Heart left ventricle (tissue), 16 donors: ENCODE results near the gene GDPD3. TPM values are rescaled to one million over a fixed set of nuclear protein-coding genes. Genes with fewer than 3 reads are reported as not detected.

Source experiments
- ATAC-seq, 4 donors: fragments of 200-7000 bp; cut with Tn5 transposase; one replicate each; pipeline ENCODE4 v1.9.1; 2020 to 2022; ENCODE audit warnings: moderate library complexity in 4 of 4, mild to moderate bottlenecking in 3 of 4, moderate number of reproducible peaks in 1 of 4
- DNase-seq, 5 donors: peaks; one replicate each; pipeline ENCODE4 v3.0.0-alpha.2; 2020
- H3K27ac ChIP-seq, 12 donors: fragments of 200-600 bp; sonication (generic) in 4 of 12; one replicate each; pipeline versions ENCODE4 v1.5.0 to v1.8.0; 2016 to 2022; ENCODE audit warnings: mild to moderate bottlenecking in 2 of 12
- H3K27me3 ChIP-seq, 9 donors: fragments of 200-600 bp; sonication (generic) in 2 of 9; one replicate each; pipeline versions ENCODE4 v1.5.1 to v1.8.0; 2016 to 2022; ENCODE audit warnings: mild to moderate bottlenecking in 3 of 9
- H3K36me3 ChIP-seq, 9 donors: fragments of 200-600 bp; sonication (generic) in 2 of 9; one replicate each; pipeline versions ENCODE4 v1.5.0 to v1.8.0; 2018 to 2022; ENCODE audit warnings: mild to moderate bottlenecking in 2 of 9
- H3K4me1 ChIP-seq, 12 donors: fragments of 200-600 bp; sonication (generic) in 4 of 12; one replicate each; pipeline versions ENCODE4 v1.5.0 to v1.8.0; 2016 to 2022; ENCODE audit warnings: mild to moderate bottlenecking in 3 of 12
- H3K4me3 ChIP-seq, 12 donors: fragments of 200-600 bp; sonication (generic) in 4 of 12; one replicate each; pipeline versions ENCODE4 v1.5.0 to v1.8.0; 2017 to 2022; ENCODE audit warnings: mild to moderate bottlenecking in 9 of 12, moderate library complexity in 4 of 12
- H3K9me3 ChIP-seq, 12 donors: fragments of 200-600 bp; sonication (generic) in 4 of 12; one replicate each; pipeline versions ENCODE4 v1.5.0 to v1.8.0; 2016 to 2022; ENCODE audit warnings: mild to moderate bottlenecking in 1 of 12
- CTCF ChIP-seq, 12 donors: fragments of 200-600 bp; sonication (generic) in 4 of 12; IDR thresholded peaks; one replicate each; pipeline versions ENCODE4 v1.5.0 to v1.8.0; 2018 to 2022; ENCODE audit warnings: antibody characterized with exemption in 12 of 12, mild to moderate bottlenecking in 5 of 12
- POLR2A ChIP-seq, 2 donors: fragments of 450-650 bp; IDR thresholded peaks; one replicate each; pipeline ENCODE4 v1.6.1; 2017; ENCODE audit warnings: antibody characterized with exemption in 2 of 2, mild to moderate bottlenecking in 2 of 2, moderate library complexity in 2 of 2
- WGBS, 4 donors: extraction: QIAGEN DNeasy Blood & Tissue Kit in 2 of 4; methylation state at CpG; one replicate each; pipeline versions ENCODE4 v1.1.5 to v1.1.7; 2013 to 2018; 5-methylcytosine and 5-hydroxymethylcytosine counted together
- intact Hi-C, 10 donors: fragments of 100-400 bp; cut with DNase I; formaldehyde crosslinking; loops; one replicate each; pipeline versions ENCODE4 v1.11.1 to v1.14.2; 2022
- polyA plus RNA-seq, 2 donors: library from polyadenylated mRNA; stranded (reverse); fragments of 200-250 nt; gene quantifications; one replicate each; pipeline ENCODE4 v1.2.3, GENCODE V29; 2013
- total RNA-seq, 9 donors: library from RNA; depleted of rRNA in 2 of 9; stranded (reverse); fragments of >200 nt in 2 of 9; fragmentation: NEBNext Ultra II Directional in 3 of 9; extraction: Animal tissue kit (Norgen Biotek cat#: 25700) in 3 of 9; gene quantifications; one replicate each; pipeline versions ENCODE4 v1.1.0 to v1.2.4, GENCODE V29; 2016 to 2023
- donor health status: ischemic (EF 13 %, LVEDD 7.1; RV severe dilation, severe dysfunction).
- donor health status: healthy with polysubstance abuse.
- donor health status: DM: no; HTN: yes; CAD: no.
- donor health status: DM: no; HTN: no; CAD: no.
- donor health status: ischemic (EF 25% LVEDD 6.9; RV normal size, moderate dysfunction).
- donor health status: ischemic (EF 25% LVEDD 5.7; RV mildly dilated, moderate dysfunction).
- donor health status: healthy.
- donor health status: DM: yes; HTN: yes; CAD: no.
- donor health status: ischemic (EF 35%, LVEDD 5.7; RV mildly dilated, moderate dysfunction).
- donor health status: nonischemic (EF 11% LVEDD 7.7; RV severe dilation, severe dysfunction).
- donor health status: DM: yes; HTN: yes; CAD: no.
- donor health status: PGD.
- donor health status: ischemic (EF 29% LVEDD 5.4; RV normal size, mild dysfunction).
- donor health status: nonischemic (EF 23%, LVEDD 6.1; RV moderate dilation, normal function).

Gene GDPD3
- total and polyA plus RNA-seq, 11 donors = 0.36 to 5.3 (median 2.0) TPM

- peak in 2 of 5 donors; percentile 19 to 49 for DNase-seq
- 82 to 88% (median 87%) methylated on average over 15 to 18 of the region's 18 CpGs for WGBS, 4 donors
- peak overlapping the region in 2 of 12 donors; percentile 11 to 38 for H3K27ac ChIP-seq
- no peak overlapping the region for H3K4me3 ChIP-seq
- no peak for TF ChIP-seq POLR2A (IDR thresholded peaks at IDR 0.05)
- no peak for TF ChIP-seq CTCF (IDR thresholded peaks at IDR 0.05)
- no peaks in the 10 kb centered on the region for H3K27me3 ChIP-seq
- H3K36me3 ChIP-seq = peaks cover 0 to 66% (median 61%) of the 10 kb centered on the region in 9 donors
- ATAC-seq = no peak
- intact Hi-C loops = no loop called here
- peaks cover 0 to 22% (median 2%) of the 10 kb centered on the region in 12 donors for H3K4me1 ChIP-seq
- no peaks in the 10 kb centered on the region for H3K9me3 ChIP-seq
These were observed 29.1 kb downstream of the GDPD3 start for GRCh38 chr16:30084096-30084815.

GRCh38 chr16:30083216-30084055 lies 29.9 kb downstream of the GDPD3 start:
- no peak for TF ChIP-seq CTCF (IDR thresholded peaks at IDR 0.05)
- no peak for TF ChIP-seq POLR2A (IDR thresholded peaks at IDR 0.05)
- no peak for ATAC-seq
- 89 to 92% (median 91%) methylated on average over 24 of the region's 24 CpGs for WGBS, 4 donors
- peaks cover 0 to 24% (median 9%) of the 10 kb centered on the region in 12 donors for H3K4me1 ChIP-seq
- H3K27ac ChIP-seq = no peak overlapping the region
- no peak overlapping the region for H3K4me3 ChIP-seq
- DNase-seq = peak in 2 of 5 donors; percentile 25 to 46
- no peaks in the 10 kb centered on the region for H3K9me3 ChIP-seq
- H3K36me3 ChIP-seq = peaks cover 0 to 74% (median 69%) of the 10 kb centered on the region in 9 donors
- no peaks in the 10 kb centered on the region for H3K27me3 ChIP-seq
- intact Hi-C loops = no loop called here

GRCh38 chr16:30082545-30083090 lies 30.7 kb downstream of the GDPD3 start:
- Histone ChIP-seq H3K27ac (no peak overlapping the region), H3K4me3 (no peak overlapping the region), H3K9me3 (no peaks in the 10 kb centered on the region), H3K4me1 (peaks cover 0 to 33% (median 17%) of the 10 kb centered on the region in 12 donors), H3K27me3 (no peaks in the 10 kb centered on the region), H3K36me3 (peaks cover 0 to 82% (median 76%) of the 10 kb centered on the region in 9 donors)
- intact Hi-C loops = no loop called here
- ATAC-seq (no peak), DNase-seq (peak in 2 of 5 donors; percentile 12 to 34)
- WGBS, 4 donors = 87 to 91% (median 90%) methylated on average over 20 of the region's 20 CpGs
- TF ChIP-seq POLR2A (IDR thresholded peaks at IDR 0.05) = no peak
- TF ChIP-seq CTCF (IDR thresholded peaks at IDR 0.05) = no peak

GRCh38 chr16:30079480-30079879 lies 33.9 kb downstream of the GDPD3 start:
- Histone ChIP-seq H3K27me3 (no peaks in the 10 kb centered on the region), H3K27ac (peak overlapping the region in 1 of 12 donors; percentile 37), H3K36me3 (peaks cover 0 to 79% (median 67%) of the 10 kb centered on the region in 9 donors), H3K4me3 (no peak overlapping the region), H3K4me1 (peaks cover 0 to 51% (median 31%) of the 10 kb centered on the region in 12 donors), H3K9me3 (no peaks in the 10 kb centered on the region)
- TF ChIP-seq POLR2A (IDR thresholded peaks at IDR 0.05) = no peak
- intact Hi-C loops = no loop called here
- DNase-seq = peak in 1 of 5 donors; percentile 24
- WGBS, 4 donors = 83 to 97% (median 86%) methylated on average over 6 to 7 of the region's 7 CpGs
- no peak for ATAC-seq
